Lower lobe of right lung (tissue), 2 donors: ENCODE data around the gene IL21R. TPM values are rescaled to one million over a fixed set of nuclear protein-coding genes. Genes with fewer than 3 reads are reported as not detected.

ENCODE experiments used
- ATAC-seq, 2 donors: fragments of 200-7000 bp; cut with Tn5 transposase; one replicate each; pipeline ENCODE4 v1.9.1; 2020 to 2022; ENCODE audit warnings: mild to moderate bottlenecking in 2 of 2, moderate library complexity in 2 of 2
- DNase-seq: peaks from one replicate; pipeline ENCODE4 v3.0.0-alpha.2; 2020
- H3K27ac ChIP-seq: fragments of 200-600 bp; one replicate; pipeline ENCODE4 v1.8.0; 2022
- H3K27me3 ChIP-seq: fragments of 200-600 bp; one replicate; pipeline ENCODE4 v1.8.0; 2022; ENCODE audit warnings: low read depth
- H3K36me3 ChIP-seq: fragments of 200-600 bp; one replicate; pipeline ENCODE4 v1.8.0; 2022; ENCODE audit warnings: mild to moderate bottlenecking
- H3K4me1 ChIP-seq: fragments of 200-600 bp; one replicate; pipeline ENCODE4 v1.8.0; 2022
- H3K4me3 ChIP-seq: fragments of 200-600 bp; one replicate; pipeline ENCODE4 v1.8.0; 2022; ENCODE audit warnings: mild to moderate bottlenecking
- H3K9me3 ChIP-seq: fragments of 200-600 bp; one replicate; pipeline ENCODE4 v1.8.0; 2022
- intact Hi-C: fragments of 100-400 bp; cut with DNase I; formaldehyde crosslinking; loops from one replicate; pipeline ENCODE4 v1.11.0; 2022
- total RNA-seq: library from RNA; stranded (reverse); fragmentation: NEBNext Ultra II Directional; extraction: Animal tissue kit (Norgen Biotek cat#: 25700); gene quantifications from one replicate; pipeline ENCODE4 v1.2.1, GENCODE V29; 2021
- TF ChIP-seq, protein P1 (sequence below): fragments of 200-600 bp; IDR thresholded peaks from one replicate; pipeline ENCODE4 v1.8.0; 2022; ENCODE audit warnings: antibody characterized with exemption, mild to moderate bottlenecking
- donor health status: DM: no; HTN: yes; CAD: no; lungs with severe emphysema.

IL21R gene
- total RNA-seq, 1 donor from 2014 or later: 6.0 TPM

DNA sequence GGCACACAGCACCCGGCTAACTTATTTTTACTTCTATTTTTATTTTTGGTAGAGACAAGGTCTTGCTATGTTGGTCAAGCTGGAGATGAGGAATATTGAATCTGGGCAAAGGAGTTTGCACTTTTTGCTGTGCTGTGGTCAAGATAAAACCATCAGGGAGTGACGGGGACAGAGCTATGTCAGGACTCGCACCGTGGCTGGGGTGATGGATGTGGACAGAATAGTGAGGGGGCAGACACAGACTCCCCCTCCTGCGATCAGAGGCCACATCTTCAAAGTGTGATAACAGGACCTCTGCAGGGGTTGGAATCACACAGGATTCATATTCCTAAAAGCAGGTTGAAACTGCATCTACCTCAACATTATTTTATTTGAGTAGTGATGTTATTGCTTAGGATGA lies 25.6 kb downstream of the IL21R start:
- H3K27ac ChIP-seq: no peak overlapping the region
- no peaks in the 10 kb centered on the region for H3K4me1 ChIP-seq
- H3K9me3 ChIP-seq: peaks cover 6% of the 10 kb centered on the region
- DNase-seq (no peak), ATAC-seq (no peak)
- intact Hi-C loops: no loop called here
- H3K27me3 ChIP-seq: peaks cover 5% of the 10 kb centered on the region
- TF ChIP-seq, protein P1, sequence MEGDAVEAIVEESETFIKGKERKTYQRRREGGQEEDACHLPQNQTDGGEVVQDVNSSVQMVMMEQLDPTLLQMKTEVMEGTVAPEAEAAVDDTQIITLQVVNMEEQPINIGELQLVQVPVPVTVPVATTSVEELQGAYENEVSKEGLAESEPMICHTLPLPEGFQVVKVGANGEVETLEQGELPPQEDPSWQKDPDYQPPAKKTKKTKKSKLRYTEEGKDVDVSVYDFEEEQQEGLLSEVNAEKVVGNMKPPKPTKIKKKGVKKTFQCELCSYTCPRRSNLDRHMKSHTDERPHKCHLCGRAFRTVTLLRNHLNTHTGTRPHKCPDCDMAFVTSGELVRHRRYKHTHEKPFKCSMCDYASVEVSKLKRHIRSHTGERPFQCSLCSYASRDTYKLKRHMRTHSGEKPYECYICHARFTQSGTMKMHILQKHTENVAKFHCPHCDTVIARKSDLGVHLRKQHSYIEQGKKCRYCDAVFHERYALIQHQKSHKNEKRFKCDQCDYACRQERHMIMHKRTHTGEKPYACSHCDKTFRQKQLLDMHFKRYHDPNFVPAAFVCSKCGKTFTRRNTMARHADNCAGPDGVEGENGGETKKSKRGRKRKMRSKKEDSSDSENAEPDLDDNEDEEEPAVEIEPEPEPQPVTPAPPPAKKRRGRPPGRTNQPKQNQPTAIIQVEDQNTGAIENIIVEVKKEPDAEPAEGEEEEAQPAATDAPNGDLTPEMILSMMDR: no peak
- no peak overlapping the region for H3K4me3 ChIP-seq
- no peaks in the 10 kb centered on the region for H3K36me3 ChIP-seq

DNA sequence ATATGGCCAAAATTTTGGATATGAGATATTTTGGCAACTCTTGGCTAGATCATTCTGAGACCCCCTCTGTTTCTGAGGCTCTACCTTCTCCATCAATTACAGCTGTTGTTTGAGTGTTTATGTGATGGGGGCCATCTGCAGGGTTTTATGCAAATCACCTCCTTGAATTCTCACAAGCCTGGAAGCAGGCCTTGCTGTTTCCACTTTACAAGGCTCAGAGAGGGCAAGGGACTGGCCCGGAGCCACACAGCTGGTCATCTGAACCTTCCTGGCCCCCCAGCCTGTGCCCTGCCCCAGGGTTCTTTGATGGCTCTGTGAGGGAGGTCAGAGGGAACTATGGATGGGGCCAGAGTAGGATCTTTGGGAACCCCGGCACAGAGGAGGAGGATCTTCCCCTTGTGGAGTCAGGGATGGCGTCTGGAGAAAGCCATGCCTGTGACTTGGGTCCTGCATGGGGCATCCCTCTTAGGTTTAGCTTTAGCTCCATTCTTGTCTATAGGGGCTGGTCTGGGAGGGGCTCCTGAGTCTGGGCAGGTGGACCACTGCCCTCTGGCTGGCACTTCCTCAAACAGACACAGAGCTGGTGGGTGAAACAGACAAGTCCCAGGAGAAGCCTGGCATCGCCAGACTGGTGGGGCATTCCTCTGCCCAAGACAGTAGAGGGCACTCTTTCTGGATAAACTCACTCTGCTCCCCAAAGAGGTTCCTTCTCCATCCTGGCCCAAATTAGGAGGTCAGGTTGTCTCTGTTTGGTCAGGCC lies 26.2 kb downstream of the IL21R start:
- Histone ChIP-seq H3K27ac (no peak overlapping the region), H3K36me3 (no peaks in the 10 kb centered on the region), H3K4me3 (no peak overlapping the region), H3K4me1 (no peaks in the 10 kb centered on the region), H3K27me3 (peaks cover 5% of the 10 kb centered on the region), H3K9me3 (no peaks in the 10 kb centered on the region)
- DNase-seq (no peak), ATAC-seq (no peak)
- intact Hi-C loops: no loop called here
- TF ChIP-seq, protein P1: no peak

DNA sequence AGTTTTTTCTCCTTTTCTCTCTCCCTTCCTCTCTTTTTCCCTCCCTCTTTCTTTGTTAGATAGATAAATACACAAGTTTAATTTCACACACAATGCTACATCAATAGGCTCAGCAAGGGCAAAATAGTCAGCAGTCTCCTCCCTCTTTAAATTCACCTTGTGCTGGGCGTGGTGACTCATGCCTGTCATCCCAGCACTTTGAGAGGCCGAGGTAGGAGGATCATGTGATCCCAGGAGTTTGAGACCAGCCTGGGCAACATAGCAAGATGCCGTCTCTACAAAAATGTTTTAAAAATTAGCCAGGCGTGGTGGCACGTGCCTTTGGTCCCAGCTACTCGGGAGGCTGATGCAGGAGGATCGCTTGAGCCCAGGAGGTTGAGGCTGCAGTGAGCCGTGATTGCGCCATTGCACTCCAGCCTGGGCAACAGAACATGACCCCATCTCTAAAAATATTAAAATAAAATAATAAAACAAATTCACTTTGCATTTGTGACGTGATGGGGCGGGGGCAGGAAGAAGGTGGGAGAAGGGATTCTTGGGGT lies 27.4 kb downstream of the IL21R start:
- TF ChIP-seq, protein P1: no peak
- no peak overlapping the region for H3K4me3 ChIP-seq
- ATAC-seq (no peak), DNase-seq (no peak)
- peaks cover 5% of the 10 kb centered on the region for H3K27me3 ChIP-seq
- no peaks in the 10 kb centered on the region for H3K36me3 ChIP-seq
- no peaks in the 10 kb centered on the region for H3K4me1 ChIP-seq
- H3K9me3 ChIP-seq: no peaks in the 10 kb centered on the region
- no peak overlapping the region for H3K27ac ChIP-seq
- intact Hi-C loops: no loop called here

DNA sequence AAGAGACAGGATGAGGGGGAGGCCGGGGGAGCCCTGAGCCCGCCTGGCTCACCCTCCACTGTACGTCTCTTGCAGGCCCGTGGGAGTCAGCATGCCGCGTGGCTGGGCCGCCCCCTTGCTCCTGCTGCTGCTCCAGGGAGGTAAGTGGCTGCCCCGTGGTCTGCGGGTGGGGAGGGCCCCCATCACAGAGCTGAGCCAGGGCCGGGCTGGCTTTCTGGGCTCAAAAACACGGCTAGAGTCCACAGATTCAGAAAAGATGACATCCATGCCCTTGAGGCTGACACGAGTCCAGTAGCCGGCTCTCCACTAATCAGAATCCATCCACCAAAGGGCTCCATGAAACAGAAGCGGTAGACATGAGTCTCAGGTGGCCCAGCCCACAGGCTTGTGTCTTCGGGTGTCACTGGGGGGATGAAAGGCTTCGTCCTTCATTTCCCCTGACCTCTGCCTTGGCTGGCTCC lies 28.0 kb downstream of the IL21R start:
- Histone ChIP-seq H3K27me3 (peaks cover 5% of the 10 kb centered on the region), H3K36me3 (no peaks in the 10 kb centered on the region), H3K9me3 (no peaks in the 10 kb centered on the region), H3K4me3 (no peak overlapping the region), H3K27ac (no peak overlapping the region), H3K4me1 (no peaks in the 10 kb centered on the region)
- no peak for DNase-seq
- no peak for ATAC-seq
- TF ChIP-seq, protein P1: no peak
- intact Hi-C loops: no loop called here

DNA sequence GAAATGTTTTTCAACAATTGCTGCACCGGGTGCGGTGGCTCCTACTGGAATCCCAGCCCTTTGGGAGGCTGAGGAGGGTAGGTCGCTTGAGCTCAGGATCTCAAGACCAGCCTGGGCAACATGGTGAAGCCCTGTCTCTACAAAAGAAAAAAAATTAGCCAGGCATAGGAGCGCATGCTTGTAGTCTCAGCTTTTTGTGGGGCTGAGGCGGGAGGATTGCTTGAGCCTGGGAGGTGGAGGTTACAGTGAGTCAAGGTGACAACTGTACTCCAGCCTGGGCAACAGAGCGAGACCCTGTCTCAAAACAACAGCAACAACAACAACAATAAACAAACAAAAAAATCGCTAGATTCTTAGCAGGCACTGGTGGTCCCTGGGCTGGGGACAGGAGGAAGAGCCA lies 28.5 kb downstream of the IL21R start:
- no peak overlapping the region for H3K27ac ChIP-seq
- no peak for ATAC-seq
- peaks cover 5% of the 10 kb centered on the region for H3K27me3 ChIP-seq
- DNase-seq: no peak
- H3K4me3 ChIP-seq: no peak overlapping the region
- no peaks in the 10 kb centered on the region for H3K9me3 ChIP-seq
- TF ChIP-seq, protein P1: no peak
- no peaks in the 10 kb centered on the region for H3K36me3 ChIP-seq
- no peaks in the 10 kb centered on the region for H3K4me1 ChIP-seq
- intact Hi-C loops: no loop called here
